ENCODE measurements around the gene PNPLA3.

DNA sequence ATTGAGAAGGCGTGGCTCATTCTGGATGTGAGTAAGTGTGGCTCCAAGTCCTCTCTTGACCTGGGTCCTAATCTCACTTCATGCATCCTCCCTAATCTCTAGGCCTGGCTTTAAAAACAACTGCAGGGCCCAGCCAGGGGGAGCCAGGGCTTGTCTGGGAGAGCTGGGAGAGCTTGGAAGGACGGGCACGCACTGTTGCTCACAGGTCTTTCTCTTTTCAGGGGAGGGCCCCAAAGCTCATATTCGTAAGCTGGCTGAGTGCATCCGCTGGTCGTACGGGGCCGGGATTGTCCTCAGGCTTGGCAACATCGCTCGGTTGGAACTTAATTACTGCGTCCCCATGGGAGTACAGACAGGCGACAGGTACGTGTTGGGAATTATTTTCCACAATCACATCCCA lies 66.4 kb downstream of the PNPLA3 start:
- TF ChIP-seq, protein P1, sequence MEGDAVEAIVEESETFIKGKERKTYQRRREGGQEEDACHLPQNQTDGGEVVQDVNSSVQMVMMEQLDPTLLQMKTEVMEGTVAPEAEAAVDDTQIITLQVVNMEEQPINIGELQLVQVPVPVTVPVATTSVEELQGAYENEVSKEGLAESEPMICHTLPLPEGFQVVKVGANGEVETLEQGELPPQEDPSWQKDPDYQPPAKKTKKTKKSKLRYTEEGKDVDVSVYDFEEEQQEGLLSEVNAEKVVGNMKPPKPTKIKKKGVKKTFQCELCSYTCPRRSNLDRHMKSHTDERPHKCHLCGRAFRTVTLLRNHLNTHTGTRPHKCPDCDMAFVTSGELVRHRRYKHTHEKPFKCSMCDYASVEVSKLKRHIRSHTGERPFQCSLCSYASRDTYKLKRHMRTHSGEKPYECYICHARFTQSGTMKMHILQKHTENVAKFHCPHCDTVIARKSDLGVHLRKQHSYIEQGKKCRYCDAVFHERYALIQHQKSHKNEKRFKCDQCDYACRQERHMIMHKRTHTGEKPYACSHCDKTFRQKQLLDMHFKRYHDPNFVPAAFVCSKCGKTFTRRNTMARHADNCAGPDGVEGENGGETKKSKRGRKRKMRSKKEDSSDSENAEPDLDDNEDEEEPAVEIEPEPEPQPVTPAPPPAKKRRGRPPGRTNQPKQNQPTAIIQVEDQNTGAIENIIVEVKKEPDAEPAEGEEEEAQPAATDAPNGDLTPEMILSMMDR (IDR thresholded peaks at IDR 0.05) = no peak
- TF ChIP-seq POLR2AphosphoS5 (IDR thresholded peaks at IDR 0.05) = no peak

All from transverse colon (tissue), 4 donors.